Hematopoietic multipotent progenitor cell (in vitro differentiated cells): Measurements from ENCODE around the gene MYPOP. TPM values are rescaled to one million over a fixed set of nuclear protein-coding genes. Genes with fewer than 3 reads are reported as not detected.
A peak's percentile ranks its signal among the peaks of the same experiment; 100 is the strongest.
"Not testable (repeated sequence)": the region's sequence is repeated elsewhere in the genome, so short reads cannot be mapped to it uniquely, and the experiment has no call there.

Experiments
- DNase-seq, 3 donors: peaks; one replicate each; pipeline ENCODE4 v3.0.0-alpha.2; 2011 to 2015; ENCODE audit warnings: low read depth in 2 of 3, low spot score in 2 of 3
- total RNA-seq: library from RNA; depleted of rRNA; stranded (reverse); fragments of >200 nt; gene quantifications from one replicate; pipeline ENCODE4 v1.2.3, GENCODE V29; 2012

MYPOP gene
- total RNA-seq, 1 donor, result 3.2 TPM

DNA sequence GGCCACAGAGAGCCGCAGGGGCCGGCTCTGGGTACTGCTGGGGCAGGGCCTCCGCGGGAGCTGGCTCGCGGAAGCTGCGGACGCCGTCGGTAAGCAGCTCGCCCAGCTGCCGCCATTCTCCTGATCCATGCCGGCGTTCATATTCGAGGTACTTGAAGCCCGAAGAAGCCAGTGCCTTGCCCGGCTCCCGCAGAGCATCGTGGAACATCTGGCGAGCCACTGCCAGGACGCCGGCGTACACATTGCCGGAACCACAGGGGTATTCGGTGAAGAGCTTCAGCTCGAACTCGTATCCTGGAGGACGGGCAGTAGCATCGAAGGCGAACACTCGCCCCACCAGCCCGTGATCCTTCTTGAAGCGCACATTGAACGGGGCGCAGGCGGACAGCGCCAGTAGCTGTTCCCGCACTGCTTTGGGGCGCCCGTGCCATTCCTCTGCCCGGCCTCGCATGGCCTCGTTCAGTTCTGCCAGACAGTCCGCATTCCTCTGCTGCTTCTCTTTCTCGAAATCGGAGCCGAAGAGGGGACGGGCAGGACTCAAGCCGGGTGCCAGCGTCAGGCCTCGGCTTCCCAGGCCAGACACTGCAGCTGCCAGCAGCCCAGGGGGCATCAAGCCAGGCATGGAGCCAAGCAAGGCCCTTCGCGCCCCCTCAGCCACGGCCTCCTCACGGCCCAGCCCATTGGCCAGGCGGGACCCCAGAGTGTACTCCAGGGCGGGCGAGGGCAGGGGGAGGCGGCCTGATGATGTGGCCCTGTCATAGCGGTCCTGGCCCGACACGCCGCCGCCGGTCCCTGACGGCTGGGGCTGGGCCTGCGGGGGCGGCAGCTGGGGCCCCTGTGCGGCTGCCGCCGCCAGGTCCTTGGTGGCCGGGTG, 17.5 kb downstream of the MYPOP start:
- DNase-seq, result peak in 1 of 3 donors; percentile 29

DNA sequence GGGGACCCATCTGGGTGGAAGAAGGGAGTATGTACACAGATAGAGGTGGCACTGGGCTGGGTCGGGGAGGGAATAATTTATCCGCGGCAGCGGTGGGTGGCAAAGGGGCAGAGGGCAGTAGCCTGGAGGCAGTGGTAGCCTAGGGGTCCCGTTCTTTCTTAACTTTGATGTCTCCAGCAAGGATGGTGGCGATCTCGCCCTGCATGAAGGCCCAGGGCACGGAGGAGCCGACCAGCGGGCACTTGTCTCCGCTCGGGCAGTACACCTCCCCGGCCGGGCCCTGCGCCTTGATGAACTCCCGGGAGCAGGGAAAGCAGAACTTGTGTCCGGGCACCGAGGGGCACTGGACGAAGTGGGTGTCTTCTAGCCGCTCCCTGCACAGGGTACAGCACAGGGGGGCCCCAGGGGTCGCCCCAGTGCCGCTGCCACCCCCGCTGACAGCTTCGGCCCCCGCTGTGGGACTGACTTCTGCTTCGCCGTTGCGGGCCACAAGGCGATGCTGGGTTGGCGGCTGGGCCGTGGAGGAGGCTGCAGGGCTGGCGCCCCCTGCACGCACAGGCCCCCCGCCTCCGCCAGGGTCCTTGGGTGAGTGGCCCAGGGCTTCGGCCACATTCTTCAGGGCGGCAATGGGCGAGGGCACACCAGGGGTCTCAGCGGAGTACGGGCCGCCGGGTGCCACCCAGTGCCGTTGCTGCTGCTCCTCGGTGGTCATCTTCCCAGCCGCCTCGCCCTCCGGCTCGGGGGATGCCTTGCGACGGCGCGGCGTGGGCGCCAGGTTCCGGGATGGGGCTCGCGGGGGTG, 18.3 kb downstream of the MYPOP start:
- no peak for DNase-seq

DNA sequence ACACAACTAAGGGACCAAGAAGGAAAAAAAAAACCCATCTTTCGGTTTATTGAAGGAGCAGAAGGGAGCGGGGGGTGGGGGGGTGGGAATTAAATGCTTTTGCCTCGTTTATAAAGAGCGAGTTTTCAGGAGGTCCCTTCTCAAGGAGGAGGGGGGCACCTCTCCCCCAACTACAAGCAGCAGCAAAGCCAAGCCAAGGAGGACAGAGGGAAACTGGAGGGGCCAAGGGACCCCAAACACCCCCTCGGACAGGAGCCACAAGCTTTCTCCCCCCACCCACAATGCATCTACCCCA, 18.9 kb downstream of the MYPOP start:
- DNase-seq, result no peak

DNA sequence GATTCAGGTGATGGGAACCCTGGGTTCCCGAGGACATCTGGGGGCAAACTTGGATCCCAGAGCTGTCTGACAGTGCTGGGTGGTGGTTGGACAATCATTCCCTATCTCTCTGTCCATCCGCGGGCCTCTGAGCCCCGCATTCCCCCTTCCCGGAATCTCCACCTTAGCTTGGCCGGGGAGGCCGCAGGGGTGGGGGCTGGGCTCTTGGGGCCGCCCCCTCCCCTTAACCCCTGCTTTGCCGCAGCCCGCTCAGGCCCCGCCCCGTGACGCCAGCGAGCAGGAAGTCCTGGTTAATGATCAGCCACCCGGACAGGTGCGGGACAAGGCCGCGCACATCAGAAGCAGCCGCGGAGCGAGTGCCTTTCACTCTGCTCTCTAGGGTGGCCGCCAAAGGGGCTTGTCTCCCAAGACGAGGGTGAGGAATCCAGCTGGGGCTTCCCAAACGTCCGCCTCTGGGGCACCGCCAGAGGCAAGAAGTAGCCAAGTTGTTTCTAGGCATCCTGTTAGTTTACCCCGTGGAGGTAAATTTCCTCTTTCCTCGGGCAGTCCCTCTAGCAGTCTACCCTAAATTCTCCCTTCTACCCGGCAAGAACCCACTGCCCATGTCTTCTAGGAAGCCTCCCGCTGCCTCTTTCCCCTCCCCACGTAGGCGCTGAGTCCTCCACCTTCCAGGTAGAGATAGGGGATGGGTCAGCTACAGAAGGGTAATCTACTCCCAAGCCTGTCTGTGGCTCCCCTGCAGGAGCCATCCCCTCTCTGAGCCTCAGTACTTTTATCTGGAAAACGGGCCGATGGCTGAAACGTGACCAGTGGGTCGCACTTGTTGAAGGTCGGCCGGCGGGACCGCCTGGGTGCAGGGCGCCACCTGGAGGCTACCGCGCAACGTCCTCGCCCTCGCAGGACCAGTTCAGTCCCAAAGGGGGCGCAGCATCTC, 19.5 kb downstream of the MYPOP start:
- DNase-seq, result peak; percentile 74 to 90 (median 87)

DNA sequence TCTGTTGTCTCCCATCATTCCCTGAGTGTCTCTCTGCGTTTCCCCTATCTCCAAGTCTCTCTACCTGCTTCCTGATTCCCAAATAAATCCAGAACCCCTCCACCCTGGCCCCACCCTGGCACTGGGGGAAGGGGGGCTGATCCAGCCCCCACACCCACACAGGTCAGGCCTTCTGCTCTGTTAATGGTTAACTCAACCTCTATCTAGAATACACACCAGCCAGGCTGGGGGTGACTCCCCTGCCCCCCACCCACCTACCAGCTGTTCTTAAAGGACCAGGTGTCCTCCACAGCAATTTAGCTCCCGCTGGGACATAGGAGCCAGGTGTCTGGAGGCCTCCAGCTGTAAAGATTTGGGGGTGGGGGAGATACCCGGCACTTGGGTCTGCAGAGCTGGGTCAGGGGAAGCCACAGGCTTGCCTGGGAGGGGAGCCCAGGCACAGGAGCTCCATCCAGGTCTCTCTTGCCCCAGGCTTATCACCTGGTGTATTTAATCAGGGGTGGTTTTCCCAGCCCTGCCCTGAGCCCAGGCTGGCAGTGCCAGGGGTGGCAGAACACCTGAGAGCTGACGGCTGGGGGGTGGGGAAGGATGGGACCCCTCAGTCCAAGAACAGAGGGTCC, 20.4 kb downstream of the MYPOP start:
- DNase-seq, result no peak

DNA sequence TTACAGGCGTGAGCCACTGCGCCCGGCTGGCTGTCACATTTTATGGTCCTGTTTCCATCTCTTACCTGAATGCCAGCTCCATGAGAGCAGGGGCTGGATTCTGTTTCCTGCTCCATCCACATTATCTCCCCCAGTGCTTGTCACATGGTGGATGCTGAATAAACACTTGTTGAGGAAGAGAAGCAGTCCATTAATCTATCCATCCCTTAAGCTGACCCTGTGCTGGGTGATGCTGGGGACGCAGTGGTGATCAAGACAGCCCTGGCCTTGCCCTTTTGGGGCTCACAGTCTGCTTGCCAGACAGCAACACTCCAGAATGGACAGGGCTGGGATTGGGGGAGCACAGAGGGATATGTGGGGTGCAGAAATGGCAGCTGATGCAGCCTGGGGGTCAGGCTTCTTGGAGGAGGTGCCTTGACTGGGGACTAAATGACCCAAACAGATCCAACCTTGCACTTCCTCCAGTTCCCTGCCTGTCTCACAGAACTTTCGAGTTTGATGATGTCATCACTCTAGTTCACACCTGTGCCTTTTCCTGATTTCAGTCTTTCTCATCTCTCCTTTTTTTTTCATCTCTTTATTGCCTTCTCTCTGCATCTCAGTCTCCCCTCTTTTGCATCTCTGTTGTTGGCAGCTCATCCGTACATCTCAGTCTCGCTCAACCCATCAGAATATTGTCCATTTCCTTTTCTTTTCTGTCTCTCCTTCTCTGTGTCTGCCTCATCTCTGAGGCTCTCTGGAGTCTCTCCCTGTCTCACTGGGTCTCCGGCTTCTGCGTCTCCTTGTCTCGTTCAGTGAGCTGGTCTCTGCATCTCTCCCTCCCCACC, 21.1 kb downstream of the MYPOP start:
- no peak for DNase-seq

DNA sequence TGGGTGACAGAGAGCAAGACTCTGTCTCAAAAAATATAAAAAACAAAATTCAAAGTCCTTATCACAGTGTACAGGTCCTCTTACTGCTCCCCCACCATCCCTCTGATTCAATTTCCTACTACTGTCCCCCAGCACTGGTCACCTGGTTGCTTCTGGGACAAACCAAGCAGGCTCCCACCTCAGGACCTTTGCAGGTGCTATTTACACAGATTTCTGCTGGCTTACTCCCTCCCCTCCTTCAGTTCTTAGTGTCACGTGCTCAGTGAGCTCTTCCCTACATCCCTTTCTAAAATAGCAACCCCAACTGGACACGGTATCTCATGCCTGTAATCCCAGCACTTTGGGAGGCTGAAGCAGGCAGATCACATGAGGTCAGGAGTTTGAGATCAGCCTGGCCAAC, 22.4 kb downstream of the MYPOP start:
- no peak for DNase-seq

DNA sequence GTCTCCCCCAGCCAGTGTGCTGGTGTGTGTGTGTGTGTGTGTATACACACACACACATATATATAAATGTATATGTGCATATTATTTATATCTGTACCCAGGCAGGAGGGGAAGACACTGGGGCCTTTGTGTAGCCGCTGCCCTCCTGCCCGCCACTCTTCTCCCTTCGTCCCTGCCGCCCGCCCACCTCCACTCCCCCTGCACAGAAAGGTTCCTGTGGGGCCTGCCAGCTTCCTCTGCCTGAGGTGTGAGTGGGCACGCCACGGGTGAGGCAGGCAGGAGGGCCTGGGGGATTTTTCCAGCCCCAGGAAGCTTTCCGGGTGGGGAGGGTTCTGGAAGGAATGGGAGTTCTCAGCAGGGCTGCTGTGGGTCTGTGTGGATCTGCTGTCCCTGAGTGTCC, 23.4 kb downstream of the MYPOP start:
- DNase-seq, result no peak

DNA sequence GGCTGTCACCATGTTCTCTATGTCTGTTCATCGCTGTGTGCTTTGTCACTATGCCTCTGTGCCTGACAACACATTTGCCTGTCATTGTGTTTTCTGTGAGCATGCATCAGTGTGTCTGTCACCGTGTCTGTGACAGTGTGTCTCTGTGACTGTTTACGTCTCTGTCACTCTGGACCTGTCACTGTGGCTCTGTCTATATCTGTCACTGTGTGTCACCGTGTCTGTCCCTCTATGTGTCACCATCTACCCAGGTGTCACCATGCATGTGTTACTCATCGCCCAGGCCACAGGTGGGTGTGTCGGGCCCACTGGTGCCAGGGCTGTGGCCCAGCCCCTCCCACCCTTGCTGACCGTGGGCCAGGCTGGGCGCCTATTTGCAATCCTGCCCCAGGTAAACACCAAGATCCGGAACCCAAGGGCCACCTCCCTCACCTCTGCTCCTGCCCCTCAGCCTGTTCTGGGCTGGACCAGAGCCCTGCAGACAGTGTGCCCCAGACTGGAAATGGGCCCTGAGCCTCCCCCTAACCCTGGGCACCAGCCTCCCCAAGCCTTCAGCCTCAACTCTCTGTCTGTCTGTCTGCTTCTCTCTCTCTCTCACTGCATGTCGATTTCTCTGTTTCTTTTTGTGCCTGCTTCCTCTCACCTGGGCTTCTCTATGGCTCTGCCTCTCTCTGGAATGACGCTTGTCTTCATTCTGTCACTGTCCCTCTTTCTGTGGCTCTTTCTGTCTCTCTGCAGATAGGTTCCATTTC, 24.2 kb downstream of the MYPOP start:
- DNase-seq, result peak in 1 of 3 donors; percentile 42

DNA sequence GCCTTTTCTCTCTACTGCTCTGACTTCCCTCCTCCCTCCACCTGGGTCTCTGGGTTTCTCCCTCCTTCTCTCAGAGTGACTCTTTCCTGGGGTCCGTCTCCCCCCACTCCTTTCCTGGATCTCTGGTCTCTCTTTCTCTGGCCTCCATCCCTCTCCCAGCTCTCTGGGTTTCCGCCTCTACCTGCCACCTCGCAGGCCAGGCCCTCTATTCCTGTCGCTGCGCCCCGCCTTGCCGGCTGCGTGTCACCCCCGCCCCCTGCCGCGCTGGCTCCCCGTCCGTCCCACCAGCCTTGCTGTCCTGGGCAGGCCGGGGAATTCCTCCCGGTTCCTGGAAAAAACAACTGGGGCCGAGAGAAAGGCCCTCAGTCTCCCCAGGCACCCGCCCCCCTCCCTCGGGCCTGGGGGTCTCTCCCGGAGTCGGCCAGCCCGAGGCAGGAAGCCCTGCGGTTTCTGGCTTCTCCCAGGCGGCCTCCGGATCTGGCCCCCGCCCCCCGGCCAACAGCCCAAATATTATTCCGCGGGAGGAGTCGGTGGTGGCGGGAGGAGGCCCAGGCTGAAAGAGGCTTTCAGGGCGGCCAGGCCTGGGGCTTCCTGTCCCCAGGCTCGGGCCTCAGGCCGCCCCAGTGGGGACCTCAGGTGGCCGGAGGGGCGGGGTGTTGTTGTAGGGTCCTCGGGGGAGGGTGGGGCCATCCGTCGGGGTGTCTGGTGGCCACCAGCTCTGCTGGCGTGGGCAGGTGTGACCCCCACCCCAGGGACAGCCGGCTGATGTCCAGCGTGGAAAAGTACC, 25.8 kb downstream of the MYPOP start:
- peak in 1 of 3 donors; percentile 52 for DNase-seq

DNA sequence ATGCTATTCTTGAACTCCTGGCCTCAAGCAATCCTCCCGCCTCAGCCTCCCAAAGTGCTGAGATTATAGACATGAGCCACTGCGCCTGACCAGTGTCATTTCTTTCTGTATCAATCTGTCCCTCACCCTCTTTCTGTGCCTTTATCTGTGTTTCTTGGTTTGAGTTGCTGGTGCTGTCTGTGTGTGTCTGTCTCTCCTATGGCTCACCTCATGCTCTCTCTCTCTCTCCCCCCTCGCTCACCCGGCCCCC, 26.3 kb downstream of the MYPOP start:
- no peak for DNase-seq

DNA sequence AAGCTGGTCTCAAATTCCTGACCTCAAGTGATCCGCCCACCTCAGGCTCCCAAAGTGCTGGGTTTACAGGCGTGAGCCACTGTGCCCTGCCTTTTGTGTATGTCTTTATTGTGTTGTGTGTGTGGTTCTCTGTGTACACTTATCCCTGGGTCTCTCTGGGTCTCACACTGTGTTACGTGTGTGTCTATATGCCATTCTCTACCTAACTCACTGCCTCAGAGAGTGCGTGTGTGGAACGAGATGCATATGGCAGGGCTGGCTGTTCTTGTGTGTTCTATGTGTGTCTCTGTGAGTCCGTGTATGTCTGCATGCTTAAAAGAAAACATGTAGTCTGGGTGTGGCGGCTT, 27.8 kb downstream of the MYPOP start:
- no peak for DNase-seq

DNA sequence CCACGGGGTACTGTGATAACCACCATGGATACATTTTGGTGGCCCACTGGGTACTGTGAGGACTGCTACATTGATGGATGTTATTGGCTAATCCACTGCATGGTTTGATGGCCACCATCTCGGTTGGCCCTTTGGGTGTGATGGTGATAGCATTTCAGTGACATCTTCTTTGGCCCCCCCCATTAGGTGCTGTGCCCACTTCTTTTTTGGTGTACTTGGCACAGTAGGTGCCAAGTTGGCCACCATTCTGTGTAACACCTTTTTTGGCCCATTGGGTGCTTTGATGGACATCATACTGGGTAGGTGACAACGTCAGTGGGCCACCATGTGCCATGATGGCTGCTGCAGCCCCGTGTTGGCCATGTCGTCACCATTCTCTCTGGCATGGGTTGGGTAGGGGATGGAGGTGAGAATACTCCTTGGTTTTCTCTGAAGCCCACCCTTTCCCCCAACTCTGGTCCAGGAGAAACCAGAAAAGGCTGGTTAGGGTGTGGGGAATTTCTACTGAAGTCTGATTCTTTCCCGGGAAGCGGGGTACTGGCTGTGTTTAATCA, 29.1 kb downstream of the MYPOP start:
- DNase-seq, result no peak

DNA sequence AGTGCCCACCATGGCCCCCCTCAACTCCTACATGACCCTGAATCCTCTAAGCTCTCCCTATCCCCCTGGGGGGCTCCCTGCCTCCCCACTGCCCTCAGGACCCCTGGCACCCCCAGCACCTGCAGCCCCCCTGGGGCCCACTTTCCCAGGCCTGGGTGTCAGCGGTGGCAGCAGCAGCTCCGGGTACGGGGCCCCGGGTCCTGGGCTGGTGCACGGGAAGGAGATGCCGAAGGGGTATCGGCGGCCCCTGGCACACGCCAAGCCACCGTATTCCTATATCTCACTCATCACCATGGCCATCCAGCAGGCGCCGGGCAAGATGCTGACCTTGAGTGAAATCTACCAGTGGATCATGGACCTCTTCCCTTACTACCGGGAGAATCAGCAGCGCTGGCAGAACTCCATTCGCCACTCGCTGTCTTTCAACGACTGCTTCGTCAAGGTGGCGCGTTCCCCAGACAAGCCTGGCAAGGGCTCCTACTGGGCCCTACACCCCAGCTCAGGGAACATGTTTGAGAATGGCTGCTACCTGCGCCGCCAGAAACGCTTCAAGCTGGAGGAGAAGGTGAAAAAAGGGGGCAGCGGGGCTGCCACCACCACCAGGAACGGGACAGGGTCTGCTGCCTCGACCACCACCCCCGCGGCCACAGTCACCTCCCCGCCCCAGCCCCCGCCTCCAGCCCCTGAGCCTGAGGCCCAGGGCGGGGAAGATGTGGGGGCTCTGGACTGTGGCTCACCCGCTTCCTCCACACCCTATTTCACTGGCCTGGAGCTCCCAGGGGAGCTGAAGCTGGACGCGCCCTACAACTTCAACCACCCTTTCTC, 30.1 kb downstream of the MYPOP start:
- DNase-seq, result no peak

DNA sequence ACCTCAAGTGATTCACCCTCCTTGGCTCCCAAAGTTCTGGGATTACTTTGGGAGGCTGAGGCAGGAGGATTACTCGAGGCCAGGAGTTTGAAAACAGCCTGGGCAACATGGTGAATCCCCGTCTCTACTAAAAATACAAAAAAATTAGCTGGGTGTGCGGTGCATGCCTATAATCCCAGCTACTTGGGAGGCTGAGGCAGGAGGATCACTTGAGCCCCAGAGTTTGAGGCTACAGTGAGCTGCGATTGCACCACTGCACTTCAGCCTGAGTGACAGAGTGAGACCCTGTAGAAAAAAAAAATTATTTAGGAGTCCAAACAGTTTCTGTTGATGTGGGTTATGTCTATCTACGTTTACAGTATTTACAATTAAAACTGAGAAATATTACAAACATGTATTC, 31.6 kb downstream of the MYPOP start:
- DNase-seq, result no peak

DNA sequence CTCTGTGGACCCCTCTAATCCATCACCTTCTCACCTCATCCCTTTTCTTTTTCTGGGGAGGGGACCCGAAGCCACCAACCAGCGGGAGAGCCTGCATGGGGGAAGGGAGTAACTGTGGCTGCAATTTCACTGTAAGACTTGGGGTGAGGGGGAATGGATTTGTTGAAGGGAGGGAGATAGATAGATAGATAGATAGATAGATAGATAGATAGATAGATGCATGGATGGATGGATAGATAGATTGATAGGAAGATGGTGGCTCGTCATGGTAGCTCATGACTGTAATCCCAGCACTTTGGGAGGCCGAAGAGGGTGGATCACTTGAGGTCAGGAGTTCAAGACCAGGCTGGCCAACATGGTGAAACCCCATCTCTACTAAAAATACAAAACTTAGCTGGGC, 35.2 kb downstream of the MYPOP start:
- DNase-seq, result not testable (repeated sequence)

DNA sequence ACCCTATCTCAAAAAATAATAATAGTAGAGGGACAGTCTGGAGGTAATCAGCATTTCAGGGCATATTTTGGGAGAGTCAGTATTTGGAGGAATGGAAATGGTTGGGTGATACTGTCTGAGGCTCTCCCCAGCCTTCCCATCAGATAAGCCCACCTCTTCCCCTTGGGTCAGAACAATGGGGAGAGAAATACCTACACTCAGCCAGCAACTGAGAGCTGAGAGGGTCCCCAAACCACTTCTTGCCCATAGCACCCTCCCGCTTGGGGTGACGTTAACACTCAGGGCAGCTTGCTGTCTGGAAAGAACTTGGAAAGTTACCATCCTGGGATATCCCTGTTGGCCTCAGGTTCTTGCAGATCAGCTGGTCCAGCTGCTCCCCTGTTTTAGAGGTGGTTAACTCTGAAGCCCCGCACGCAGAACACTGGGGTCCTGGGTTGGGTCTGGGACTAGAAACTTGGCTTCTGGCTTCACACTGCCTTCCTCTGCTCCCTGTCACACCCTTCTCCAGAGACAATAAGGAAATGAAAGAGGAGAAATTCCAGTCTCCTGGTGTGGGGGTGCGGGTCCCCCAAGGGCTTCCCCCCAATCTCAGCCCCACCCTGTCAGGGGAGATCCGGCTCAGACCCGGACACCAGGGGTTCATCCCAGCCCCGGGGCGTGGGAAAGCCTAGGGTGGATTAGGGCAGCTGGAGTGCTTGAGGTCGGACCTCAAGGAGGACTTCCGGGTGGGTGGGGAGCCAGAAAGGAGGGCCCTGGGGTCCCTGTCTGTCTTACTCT, 35.8 kb downstream of the MYPOP start:
- DNase-seq, result no peak
